Calu3 (cell line): Measurements from ENCODE around the gene SCAP. TPM values are rescaled to one million over a fixed set of nuclear protein-coding genes. Genes with fewer than 3 reads are reported as not detected.

Experiments
- BruUV-seq: library from RNA; stranded (reverse); fragments of 400-500 nt; replicated peaks from 2 replicates; lab custom pipeline; 2021; lab: Mats Ljungman, UMichigan
- CTCF ChIA-PET: fragments of 300-600 bp; sonication (Branson Sonifier 250); formaldehyde crosslinking; loops from one replicate; lab custom pipeline; 2022; ENCODE audit warnings: antibody characterized with exemption; lab: Charles Lee
- DNase-seq: peaks from one replicate; pipeline ENCODE4 v3.0.0; 2022
- H3K27ac Mint-ChIP-seq: one replicate; pipeline ENCODE4 v1.8.0; 2022; ENCODE audit warnings: mixed read lengths; ENCODE audit not compliant: unreplicated experiment
- H3K27me3 Mint-ChIP-seq: one replicate; pipeline ENCODE4 v1.8.0; 2022; ENCODE audit warnings: mixed read lengths; ENCODE audit not compliant: unreplicated experiment
- H3K36me3 Mint-ChIP-seq: one replicate; pipeline ENCODE4 v1.8.0; 2022; ENCODE audit warnings: mild to moderate bottlenecking, moderate library complexity, mixed read lengths; ENCODE audit not compliant: insufficient read depth, unreplicated experiment
- H3K4me1 Mint-ChIP-seq: one replicate; pipeline ENCODE4 v1.8.0; 2022; ENCODE audit warnings: mild to moderate bottlenecking, low read depth, mixed read lengths; ENCODE audit not compliant: unreplicated experiment
- H3K4me3 Mint-ChIP-seq: one replicate; pipeline ENCODE4 v1.8.0; 2022; ENCODE audit warnings: mild to moderate bottlenecking, low read depth, moderate library complexity, mixed read lengths; ENCODE audit not compliant: unreplicated experiment
- H3K9me3 Mint-ChIP-seq: one replicate; pipeline ENCODE4 v1.8.0; 2022; ENCODE audit warnings: low read depth, mixed read lengths; ENCODE audit not compliant: unreplicated experiment
- CTCF ChIP-seq: fragments of 200-600 bp; IDR thresholded peaks from one replicate; pipeline ENCODE4 v1.8.0; 2022; ENCODE audit warnings: antibody characterized with exemption; ENCODE audit not compliant: unreplicated experiment
- intact Hi-C: fragments of 100-400 bp; cut with micrococcal nuclease; formaldehyde crosslinking; loops from one replicate; pipeline ENCODE4 v1.10.0; 2022; ENCODE audit not compliant: unreplicated experiment
- total RNA-seq: library from RNA; stranded (reverse); gene quantifications from 2 replicates; pipeline ENCODE4 v1.2.3, GENCODE V29; 2022

The SCAP gene
- total RNA-seq, 1 experiment from 2014 or later = 74.2 TPM

- DNase-seq = no peak
- intact Hi-C loops = loop anchor here (2.0 to 5.0 kb wide), 2 partner anchors 55 to 368 kb away; partner anchors contain the start of gene SCAP
These were observed 56.4 kb downstream of the SCAP start for GRCh38 chr3:47419083-47420043.

GRCh38 chr3:47418167-47419082 lies 57.3 kb downstream of the SCAP start:
- CTCF ChIA-PET = no interaction called here
- H3K36me3 Mint-ChIP-seq = peaks cover 61% of the 10 kb centered on the region
- no peak overlapping the region for H3K4me3 Mint-ChIP-seq
- intact Hi-C loops = no loop called here
- H3K27me3 Mint-ChIP-seq = no peaks in the 10 kb centered on the region
- no peak for TF ChIP-seq CTCF
- no peaks in the 10 kb centered on the region for H3K9me3 Mint-ChIP-seq
- no peaks in the 10 kb centered on the region for H3K4me1 Mint-ChIP-seq
- DNase-seq = peak; percentile 33
- no peak overlapping the region for H3K27ac Mint-ChIP-seq
- no TSS peak for BruUV-seq

More at GRCh38 chr3:47419083-47420043, 56.4 kb downstream of the SCAP start:
- H3K4me3 Mint-ChIP-seq = no peak overlapping the region
- CTCF ChIA-PET = no interaction called here
- no TSS peak for BruUV-seq
- no peaks in the 10 kb centered on the region for H3K9me3 Mint-ChIP-seq
- no peaks in the 10 kb centered on the region for H3K4me1 Mint-ChIP-seq
- peaks cover 61% of the 10 kb centered on the region for H3K36me3 Mint-ChIP-seq
- H3K27ac Mint-ChIP-seq = no peak overlapping the region
- H3K27me3 Mint-ChIP-seq = no peaks in the 10 kb centered on the region
- no peak for TF ChIP-seq CTCF

DNA sequence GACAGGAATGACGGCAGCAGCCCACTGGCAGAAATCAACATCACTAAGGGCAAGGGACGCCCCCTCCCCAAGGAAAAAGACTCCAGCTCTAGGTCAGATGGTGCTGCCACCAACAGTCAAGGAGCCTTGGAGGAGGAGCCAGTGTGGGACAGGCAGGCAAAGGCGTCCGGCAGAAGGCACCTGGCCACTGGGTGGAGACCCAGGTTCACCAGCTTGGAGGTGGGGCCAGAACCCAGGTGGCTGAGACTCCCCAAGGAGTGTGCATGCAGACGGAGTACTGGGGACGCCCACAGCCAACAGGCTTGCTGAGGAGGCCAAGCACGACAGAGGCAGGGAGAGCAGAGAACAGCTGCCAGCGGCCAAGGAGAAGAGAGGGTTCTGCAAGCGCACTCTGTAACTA lies 59.7 kb downstream of the SCAP start:
- no peaks in the 10 kb centered on the region for H3K27me3 Mint-ChIP-seq

More for the DNA sequence above, 59.7 kb downstream of the SCAP start:
- Mint-ChIP-seq H3K27ac (no peak overlapping the region), H3K4me1 (no peaks in the 10 kb centered on the region), H3K9me3 (no peaks in the 10 kb centered on the region), H3K4me3 (no peak overlapping the region), H3K36me3 (peaks cover 52% of the 10 kb centered on the region)
- no peak for DNase-seq
- no TSS peak for BruUV-seq
- TF ChIP-seq CTCF = no peak
- intact Hi-C loops = no loop called here
- CTCF ChIA-PET = no interaction called here
